HG03432 (cell line): ENCODE results near the gene EPDR1.

Source experiments
- ATAC-seq: cut with Tn5 transposase; IDR thresholded peaks from one replicate; pipeline ENCODE4 v1.9.1; 2021; ENCODE audit warnings: mild to moderate bottlenecking, moderate library complexity; ENCODE audit not compliant: unreplicated experiment

The EPDR1 gene

GRCh38 chr7:37920305-37920848, at the start of gene EPDR1:
Gene EPDR1 (plus strand): TSS chr7:37920640. CDS start chr7:37920940, 300 bp downstream.
- ATAC-seq = peak; percentile 62

- no peak for ATAC-seq
Measured at GRCh38 chr7:37882086-37882485, 38.4 kb upstream of the EPDR1 start.

- ATAC-seq = no peak
Measured at GRCh38 chr7:37893359-37893758, 27.1 kb upstream of the EPDR1 start.

- ATAC-seq = no peak
Measured at GRCh38 chr7:37894671-37895070, 25.8 kb upstream of the EPDR1 start.

- ATAC-seq = no peak
Measured at GRCh38 chr7:37899712-37900247, 20.7 kb upstream of the EPDR1 start.

GRCh38 chr7:37901236-37901827, 19.1 kb upstream of the EPDR1 start:
- no peak for ATAC-seq

GRCh38 chr7:37901890-37902524, 18.4 kb upstream of the EPDR1 start:
- ATAC-seq = no peak

- ATAC-seq = no peak
Measured at GRCh38 chr7:37908221-37908788, 12.1 kb upstream of the EPDR1 start.

GRCh38 chr7:37912756-37913155, 7.7 kb upstream of the EPDR1 start:
- ATAC-seq = no peak

- ATAC-seq = peak; percentile 37
Measured at GRCh38 chr7:37915438-37915837, 5.0 kb upstream of the EPDR1 start.

- no peak for ATAC-seq
Measured at GRCh38 chr7:37916017-37916672, 4.3 kb upstream of the EPDR1 start.

GRCh38 chr7:37916673-37917660, 3.5 kb upstream of the EPDR1 start, which contains the start of gene SFRP4:
Gene SFRP4 (minus strand): TSS chr7:37916817. CDS start chr7:37916537, 280 bp downstream.
- peak; percentile 22 for ATAC-seq

GRCh38 chr7:37918526-37918925, 1.9 kb upstream of the EPDR1 start:
- no peak for ATAC-seq

GRCh38 chr7:37920849-37921805, 687 bp downstream of the EPDR1 start:
- ATAC-seq = peak; percentile 68

GRCh38 chr7:37921876-37922275, 1.4 kb downstream of the EPDR1 start:
- ATAC-seq = no peak

- ATAC-seq = no peak
Measured at GRCh38 chr7:37923996-37924395, 3.6 kb downstream of the EPDR1 start.

GRCh38 chr7:37924491-37925041, 4.1 kb downstream of the EPDR1 start:
- no peak for ATAC-seq

GRCh38 chr7:37925620-37926019, 5.2 kb downstream of the EPDR1 start:
- ATAC-seq = no peak
